Caco-2 (cell line): ENCODE data around the gene SCAP. TPM values are rescaled to one million over a fixed set of nuclear protein-coding genes. Genes with fewer than 3 reads are reported as not detected.
"Not testable (repeated sequence)": the region's sequence is repeated elsewhere in the genome, so short reads cannot be mapped to it uniquely, and the experiment has no call there.

ENCODE experiments used
- BruUV-seq: library from RNA; stranded (reverse); fragments of 400-500 nt; replicated peaks from 2 replicates; lab custom pipeline; 2021; lab: Mats Ljungman, UMichigan
- CTCF ChIA-PET: fragments of 300-600 bp; sonication (Branson Sonifier 250); formaldehyde crosslinking; loops from one replicate; lab custom pipeline; 2022; ENCODE audit warnings: antibody characterized with exemption; lab: Charles Lee
- POLR2A ChIA-PET: fragments of 300-600 bp; sonication (Branson Sonifier 250); formaldehyde crosslinking; loops from one replicate; lab custom pipeline; 2022; ENCODE audit warnings: antibody characterized with exemption; lab: Charles Lee
- DNase-seq, 2 experiments: peaks; one replicate each; pipeline versions ENCODE4 v3.0.0 to v3.0.0-alpha.2; 2020 to 2022
- H3K27me3 ChIP-seq: replicated peaks from 2 replicates; pipeline ENCODE4 v1.6.0; 2011; ENCODE audit warnings: low read length; ENCODE audit not compliant: control insufficient read depth, insufficient read depth
- H3K36me3 ChIP-seq: 2 replicates; pipeline ENCODE4 v1.5.1; 2011; ENCODE audit warnings: low read length; ENCODE audit not compliant: control insufficient read depth, insufficient read depth
- H3K4me1 ChIP-seq: fragments of 250-450 bp; sonication (Bioruptor Pico); 2 replicates; pipeline ENCODE4 v1.5.1; 2020; ENCODE audit warnings: mild to moderate bottlenecking
- H3K4me3 ChIP-seq: 2 replicates; pipeline ENCODE4 v1.5.1; 2011; ENCODE audit warnings: low read depth, mild to moderate bottlenecking, control low read depth, low read length
- H3K9me3 ChIP-seq: fragments of 250-450 bp; sonication (Bioruptor Pico); 2 replicates; pipeline ENCODE4 v1.5.1; 2020; ENCODE audit warnings: mild to moderate bottlenecking, moderate library complexity
- H3K27ac Mint-ChIP-seq: one replicate; pipeline ENCODE4 v1.8.0; 2022; ENCODE audit warnings: mixed read lengths; ENCODE audit not compliant: unreplicated experiment
- H3K27me3 Mint-ChIP-seq: one replicate; pipeline ENCODE4 v1.8.0; 2022; ENCODE audit warnings: mixed read lengths; ENCODE audit not compliant: insufficient read depth, unreplicated experiment
- H3K36me3 Mint-ChIP-seq: one replicate; pipeline ENCODE4 v1.8.0; 2022; ENCODE audit warnings: mild to moderate bottlenecking, mixed read lengths; ENCODE audit not compliant: insufficient read depth, unreplicated experiment
- H3K4me1 Mint-ChIP-seq: one replicate; pipeline ENCODE4 v1.8.0; 2022; ENCODE audit warnings: low read depth, mixed read lengths; ENCODE audit not compliant: unreplicated experiment
- H3K4me3 Mint-ChIP-seq: one replicate; pipeline ENCODE4 v1.8.0; 2022; ENCODE audit warnings: mild to moderate bottlenecking, moderate library complexity, mixed read lengths; ENCODE audit not compliant: unreplicated experiment
- H3K9me3 Mint-ChIP-seq: one replicate; pipeline ENCODE4 v1.8.0; 2022; ENCODE audit warnings: mixed read lengths; ENCODE audit not compliant: unreplicated experiment
- intact Hi-C: fragments of 100-400 bp; cut with micrococcal nuclease; formaldehyde crosslinking; loops from one replicate; pipeline ENCODE4 v1.10.0; 2022; ENCODE audit not compliant: unreplicated experiment
- total RNA-seq: library from RNA; stranded (reverse); gene quantifications from 2 replicates; pipeline ENCODE4 v1.2.3, GENCODE V29; 2022
- TF ChIP-seq, protein P1 (sequence below), 2 experiments: fragments of 200-600 bp in 1 of 2; IDR thresholded peaks; 1 replicate in 1 of 2; 2 replicates in 1 of 2; pipeline versions ENCODE4 v1.5.1 to v1.8.0; 2011 to 2022; ENCODE audit warnings: antibody characterized with exemption in 1 of 2, control low read depth in 1 of 2, inconsistent platforms in 1 of 2, low read depth in 1 of 2, low read length in 1 of 2, mild to moderate bottlenecking in 1 of 2, moderate library complexity in 1 of 2; ENCODE audit not compliant: insufficient read depth in 1 of 2, severe bottlenecking in 1 of 2, unreplicated experiment in 1 of 2

SCAP gene
- total RNA-seq, 1 experiment from 2014 or later = 115 TPM

DNA sequence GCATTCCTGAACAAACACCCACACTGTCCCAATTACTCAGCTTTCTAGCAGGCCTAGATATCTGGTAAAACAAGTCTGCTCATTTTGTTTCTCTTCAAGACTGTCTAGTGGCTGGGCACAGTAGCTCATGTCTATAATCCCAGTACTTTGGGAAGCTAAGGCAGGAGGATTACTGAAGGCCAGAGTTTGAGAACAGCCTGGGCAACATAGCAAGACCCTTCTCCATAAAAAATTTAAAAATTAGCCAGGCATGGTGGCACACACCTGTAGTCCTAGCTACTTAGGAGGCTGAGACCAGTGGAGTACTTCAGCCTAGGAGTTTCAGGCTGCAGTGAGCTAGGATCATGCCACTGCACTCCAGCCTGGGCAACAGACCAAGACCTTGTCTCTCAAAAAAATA, 101.2 kb downstream of the SCAP start:
- TF ChIP-seq, protein P1, sequence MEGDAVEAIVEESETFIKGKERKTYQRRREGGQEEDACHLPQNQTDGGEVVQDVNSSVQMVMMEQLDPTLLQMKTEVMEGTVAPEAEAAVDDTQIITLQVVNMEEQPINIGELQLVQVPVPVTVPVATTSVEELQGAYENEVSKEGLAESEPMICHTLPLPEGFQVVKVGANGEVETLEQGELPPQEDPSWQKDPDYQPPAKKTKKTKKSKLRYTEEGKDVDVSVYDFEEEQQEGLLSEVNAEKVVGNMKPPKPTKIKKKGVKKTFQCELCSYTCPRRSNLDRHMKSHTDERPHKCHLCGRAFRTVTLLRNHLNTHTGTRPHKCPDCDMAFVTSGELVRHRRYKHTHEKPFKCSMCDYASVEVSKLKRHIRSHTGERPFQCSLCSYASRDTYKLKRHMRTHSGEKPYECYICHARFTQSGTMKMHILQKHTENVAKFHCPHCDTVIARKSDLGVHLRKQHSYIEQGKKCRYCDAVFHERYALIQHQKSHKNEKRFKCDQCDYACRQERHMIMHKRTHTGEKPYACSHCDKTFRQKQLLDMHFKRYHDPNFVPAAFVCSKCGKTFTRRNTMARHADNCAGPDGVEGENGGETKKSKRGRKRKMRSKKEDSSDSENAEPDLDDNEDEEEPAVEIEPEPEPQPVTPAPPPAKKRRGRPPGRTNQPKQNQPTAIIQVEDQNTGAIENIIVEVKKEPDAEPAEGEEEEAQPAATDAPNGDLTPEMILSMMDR (IDR thresholded peaks at IDR 0.05; ENCODE audit: insufficient read depth in 1 of 2, low read depth in 1 of 2, low read length in 1 of 2, severe bottlenecking in 1 of 2, unreplicated experiment in 1 of 2) = no peak
- ChIA-PET CTCF (interaction anchor here (0.6 kb wide), 1 partner anchor 96 kb away, joined by 4 read pairs; no protein-coding TSS in a partner anchor), POLR2A (interaction anchor here (0.6 kb wide), 1 partner anchor 405 kb away, joined by 3 read pairs; no protein-coding TSS in a partner anchor)
- no TSS peak for BruUV-seq
- no peak for DNase-seq
- Histone ChIP-seq H3K9me3 (no peaks in the 10 kb centered on the region), H3K4me3 (no peak overlapping the region), H3K27me3 (no peaks in the 10 kb centered on the region), H3K4me1 (peaks cover 8% of the 10 kb centered on the region; the same call in 1 of the 2 replicates), H3K36me3 (no peaks in the 10 kb centered on the region)
- Mint-ChIP-seq H3K27ac (no peak overlapping the region), H3K27me3 (no peaks in the 10 kb centered on the region), H3K9me3 (no peaks in the 10 kb centered on the region), H3K4me1 (peaks cover 11% of the 10 kb centered on the region), H3K36me3 (peaks cover 5% of the 10 kb centered on the region), H3K4me3 (no peak overlapping the region)
- intact Hi-C loops = no loop called here

DNA sequence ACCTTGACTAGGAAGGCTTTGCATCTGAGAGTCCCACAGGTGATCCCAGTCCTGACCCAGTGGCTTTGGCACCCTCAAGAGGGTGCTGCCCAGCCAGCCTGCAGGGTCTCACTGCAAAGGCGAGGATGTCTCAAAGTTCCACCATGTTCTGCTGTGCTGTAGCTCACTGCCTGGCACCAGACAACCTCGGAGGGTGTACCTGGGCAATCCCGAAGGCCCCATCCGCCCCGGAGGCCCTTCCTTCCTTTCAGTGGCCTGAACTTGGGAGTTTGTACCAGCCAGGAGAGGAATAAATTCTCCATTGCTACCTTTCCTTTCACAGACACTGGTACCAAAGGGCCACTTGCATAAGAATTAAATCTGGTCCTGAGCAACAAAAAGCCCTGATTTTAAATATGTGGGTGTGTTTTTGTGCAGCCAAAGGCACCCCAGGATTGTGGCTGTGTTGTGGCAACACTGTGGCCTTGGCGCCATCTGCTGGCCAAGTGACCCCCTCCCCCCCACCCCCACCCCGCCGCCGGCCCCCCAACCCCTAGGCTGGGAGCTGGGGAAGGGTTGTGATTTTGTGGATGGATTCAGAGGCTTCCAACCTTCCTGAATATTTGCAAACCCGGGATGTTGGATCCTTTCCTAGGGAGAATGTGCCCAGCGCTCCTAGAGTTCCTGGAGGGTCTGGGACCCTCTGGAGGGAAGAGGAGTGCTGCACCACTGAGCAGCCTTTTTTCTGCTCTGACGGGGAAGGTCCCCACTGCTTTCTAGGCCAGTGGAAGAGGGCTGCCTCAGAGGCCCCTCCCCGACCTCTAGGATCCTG, 104.6 kb downstream of the SCAP start:
- H3K27me3 Mint-ChIP-seq = no peaks in the 10 kb centered on the region
- POLR2A ChIA-PET = interaction anchor here (0.5 kb wide), 1 partner anchor 10 kb away, joined by 3 read pairs; the partner anchor contains the start of gene PTPN23
- TF ChIP-seq, protein P1 (IDR thresholded peaks at IDR 0.05; ENCODE audit: insufficient read depth in 1 of 2, low read depth in 1 of 2, low read length in 1 of 2, severe bottlenecking in 1 of 2, unreplicated experiment in 1 of 2) = peak; percentile 31 to 51
- H3K36me3 ChIP-seq = no peaks in the 10 kb centered on the region
- peaks cover 15% of the 10 kb centered on the region for H3K4me1 Mint-ChIP-seq
- intact Hi-C loops = loop anchor here (2.0 kb wide), 1 partner anchor 120 kb away; no protein-coding TSS in a partner anchor
- CTCF ChIA-PET = interaction anchor here (0.6 to 1.0 kb wide), 5 partner anchors 14 to 428 kb away, joined by 3 to 5 read pairs (median 3); no protein-coding TSS in a partner anchor
- H3K4me3 ChIP-seq = no peak overlapping the region
- H3K27me3 ChIP-seq = no peaks in the 10 kb centered on the region
- DNase-seq = no peak
- no peaks in the 10 kb centered on the region for H3K9me3 Mint-ChIP-seq
- H3K36me3 Mint-ChIP-seq = no peaks in the 10 kb centered on the region
- no peaks in the 10 kb centered on the region for H3K4me1 ChIP-seq
- BruUV-seq = no TSS peak
- no peak overlapping the region for H3K27ac Mint-ChIP-seq
- H3K4me3 Mint-ChIP-seq = no peak overlapping the region
- H3K9me3 ChIP-seq = no peaks in the 10 kb centered on the region

DNA sequence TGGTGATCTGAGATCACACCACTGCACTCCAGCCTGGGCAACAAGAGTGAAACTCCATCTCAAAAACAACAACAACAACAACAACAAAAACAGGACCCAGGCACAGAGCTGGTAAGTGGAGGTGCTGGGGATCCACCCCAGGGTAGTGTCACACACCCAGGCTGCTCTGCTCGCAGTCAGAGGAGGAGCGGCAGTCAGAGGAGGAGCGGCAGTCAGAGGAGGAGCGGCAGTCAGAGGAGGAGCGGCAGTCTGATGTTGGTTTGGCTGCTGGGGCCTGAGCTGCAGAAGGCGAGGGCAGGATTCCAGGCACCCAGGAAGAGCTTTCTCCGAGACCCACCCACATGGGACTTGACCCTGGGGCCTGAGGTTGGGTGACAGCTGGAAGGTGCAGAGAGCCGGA, 105.7 kb downstream of the SCAP start:
- intact Hi-C loops = loop anchor here (2.0 kb wide), 1 partner anchor 119 kb away; no protein-coding TSS in a partner anchor
- H3K27ac Mint-ChIP-seq, CTCF ChIA-PET: not testable (repeated sequence)

More for the DNA sequence above, 105.7 kb downstream of the SCAP start:
- POLR2A ChIA-PET, H3K9me3 Mint-ChIP-seq, H3K4me1 Mint-ChIP-seq, H3K9me3 ChIP-seq, BruUV-seq, H3K27me3 Mint-ChIP-seq, H3K27me3 ChIP-seq, H3K36me3 ChIP-seq, H3K36me3 Mint-ChIP-seq, H3K4me3 Mint-ChIP-seq, H3K4me1 ChIP-seq, H3K4me3 ChIP-seq: not testable (repeated sequence)
- peak in 1 of 2 experiments; percentile 8 for DNase-seq
